Measurements from ENCODE around the gene XYLT1.

The XYLT1 gene

DNA sequence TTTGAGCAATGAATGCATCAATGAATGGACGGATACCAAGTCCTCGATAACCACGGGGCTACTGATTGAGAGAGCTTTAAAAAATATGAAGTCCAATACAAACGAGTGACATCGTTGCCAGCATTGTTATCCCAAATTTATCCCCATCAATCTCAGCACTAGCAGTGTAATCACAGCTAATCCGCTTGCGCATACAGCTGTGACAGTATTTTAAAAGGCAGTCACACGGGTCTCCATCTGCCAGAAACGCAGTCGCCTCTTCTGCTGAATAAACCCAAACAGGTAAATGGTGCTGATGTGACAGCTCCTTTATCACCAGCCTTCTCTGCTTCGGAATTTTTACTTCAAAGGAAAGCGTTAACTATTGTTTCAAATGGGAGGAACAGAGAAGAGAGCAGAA is 311.1 kb downstream of the XYLT1 start:
- no peak overlapping the region for H3K9ac ChIP-seq (ENCODE audit: low read depth, low read length)
- H3K36me3 ChIP-seq (ENCODE audit: insufficient read depth, low read length) = no peaks in the 10 kb centered on the region; the same call in 1 of the 2 replicates
- H3K9me3 ChIP-seq (ENCODE audit: control insufficient read depth, insufficient read depth, low read length) = no peaks in the 10 kb centered on the region
- H3K4me1 ChIP-seq (ENCODE audit: insufficient read depth, low read length) = peaks cover 9% of the 10 kb centered on the region; the same call in 1 of the 2 replicates

DNA sequence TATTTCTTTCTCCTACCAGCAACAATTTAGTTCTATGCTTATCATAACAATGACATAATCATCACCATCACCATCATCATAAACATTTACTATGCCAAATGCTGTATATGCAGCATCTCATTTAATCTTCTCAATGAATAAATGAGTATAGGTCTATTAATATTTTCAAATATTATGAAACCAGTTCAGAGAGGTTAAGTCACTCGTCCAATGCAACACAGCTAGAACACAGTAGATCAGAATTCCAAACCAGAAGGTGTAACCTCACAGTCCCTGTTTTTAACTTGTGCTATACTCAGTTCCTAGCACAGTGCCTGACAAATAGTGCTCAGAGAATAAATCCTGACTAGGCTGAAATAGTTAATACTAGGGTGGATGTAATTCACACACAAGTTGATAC is 314.8 kb downstream of the XYLT1 start:
- Histone ChIP-seq H3K9ac (ENCODE audit: low read depth, low read length) (no peak overlapping the region), H3K4me1 (ENCODE audit: insufficient read depth, low read length) (peaks cover 9% of the 10 kb centered on the region; the same call in 1 of the 2 replicates), H3K36me3 (ENCODE audit: insufficient read depth, low read length) (no peaks in the 10 kb centered on the region; the same call in 1 of the 2 replicates), H3K9me3 (ENCODE audit: control insufficient read depth, insufficient read depth, low read length) (no peaks in the 10 kb centered on the region)

DNA sequence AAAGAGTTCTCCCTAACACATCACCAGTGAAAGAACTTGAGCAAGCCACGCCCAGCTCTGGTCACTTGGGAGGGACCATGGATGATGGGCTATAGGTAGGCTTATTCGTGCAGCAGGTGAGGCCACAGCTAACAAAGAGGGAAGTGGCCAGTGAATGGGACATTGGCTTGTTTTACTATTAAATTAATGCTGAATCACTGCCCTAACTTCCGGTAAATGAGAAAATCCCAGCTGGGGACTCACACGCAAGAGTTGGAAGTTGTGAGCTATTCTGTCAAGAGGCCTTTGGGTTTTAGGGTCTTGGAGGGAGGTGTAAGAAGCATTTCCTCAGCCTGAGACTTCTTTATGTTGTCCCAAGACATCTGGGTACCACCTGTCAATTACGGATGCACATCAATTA is 315.3 kb downstream of the XYLT1 start:
- Histone ChIP-seq H3K4me1 (ENCODE audit: insufficient read depth, low read length) (peaks cover 6% of the 10 kb centered on the region; the same call in 1 of the 2 replicates), H3K9me3 (ENCODE audit: control insufficient read depth, insufficient read depth, low read length) (no peaks in the 10 kb centered on the region), H3K9ac (ENCODE audit: low read depth, low read length) (no peak overlapping the region), H3K36me3 (ENCODE audit: insufficient read depth, low read length) (no peaks in the 10 kb centered on the region; the same call in 1 of the 2 replicates)

DNA sequence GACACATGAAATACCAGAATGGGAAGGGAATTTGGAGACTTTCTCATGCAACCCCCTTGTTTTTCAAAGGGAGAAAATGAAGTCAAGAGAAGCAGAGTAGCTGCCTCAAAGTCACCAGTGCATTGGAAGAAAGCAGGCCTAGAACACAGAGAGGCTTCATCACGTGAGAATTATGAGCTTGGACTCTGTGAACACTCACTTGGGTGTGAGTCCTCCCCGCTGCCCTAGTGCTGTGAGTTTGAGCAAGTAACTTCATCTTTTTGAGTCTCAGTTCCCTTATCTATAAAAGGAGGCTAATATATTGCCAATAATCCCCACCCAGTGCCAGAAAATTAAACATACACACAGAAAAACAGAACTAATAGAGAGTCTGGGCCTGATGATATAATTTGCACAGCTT is 315.8 kb downstream of the XYLT1 start:
- H3K4me1 ChIP-seq (ENCODE audit: insufficient read depth, low read length) = peaks cover 1% of the 10 kb centered on the region; the same call in 1 of the 2 replicates
- no peak overlapping the region for H3K9ac ChIP-seq (ENCODE audit: low read depth, low read length)
- no peaks in the 10 kb centered on the region for H3K9me3 ChIP-seq (ENCODE audit: control insufficient read depth, insufficient read depth, low read length)
- H3K36me3 ChIP-seq (ENCODE audit: insufficient read depth, low read length) = no peaks in the 10 kb centered on the region; the same call in 1 of the 2 replicates

DNA sequence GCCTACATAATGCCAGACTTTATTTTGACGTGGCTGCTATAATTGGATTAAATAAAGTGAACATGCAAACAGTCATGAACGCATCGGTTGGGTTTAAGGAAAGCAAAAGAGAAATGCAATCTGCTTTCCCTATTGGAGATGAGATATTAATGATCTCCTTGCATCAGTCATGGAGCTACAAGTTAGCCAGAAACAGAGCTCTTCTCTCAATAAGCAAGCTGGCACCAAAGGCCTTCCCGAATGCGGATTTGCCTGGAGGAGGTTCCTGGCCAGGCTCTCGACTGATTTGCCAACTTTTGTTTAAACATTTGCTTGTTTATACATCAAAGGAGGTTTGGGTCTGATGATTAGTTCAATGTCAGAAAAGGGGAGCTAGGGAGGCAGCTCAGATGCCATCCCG is 318.4 kb downstream of the XYLT1 start:
- H3K9me3 ChIP-seq (ENCODE audit: control insufficient read depth, insufficient read depth, low read length) = no peaks in the 10 kb centered on the region
- H3K4me1 ChIP-seq (ENCODE audit: insufficient read depth, low read length) = no peaks in the 10 kb centered on the region
- no peak overlapping the region for H3K9ac ChIP-seq (ENCODE audit: low read depth, low read length)
- H3K36me3 ChIP-seq (ENCODE audit: insufficient read depth, low read length) = no peaks in the 10 kb centered on the region

DNA sequence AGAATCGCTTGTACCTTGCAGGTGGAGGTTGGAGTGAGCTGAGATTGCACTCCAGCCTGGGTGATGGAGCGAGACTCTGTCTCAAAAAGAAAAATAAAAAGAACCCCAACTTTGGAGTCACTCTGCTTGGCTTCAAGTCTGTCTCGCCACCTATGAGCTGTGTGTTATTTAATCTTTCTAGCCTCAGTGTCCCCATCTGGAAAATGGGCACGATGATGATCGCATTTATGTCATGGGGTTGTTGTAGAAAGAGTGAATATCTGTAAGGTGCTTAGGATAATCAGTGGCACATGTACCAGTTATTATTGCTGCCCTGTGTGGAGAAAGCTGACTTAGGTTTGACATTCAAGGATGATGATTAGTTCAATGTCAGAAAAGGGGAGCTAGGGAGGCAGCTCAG is 319.4 kb downstream of the XYLT1 start:
- H3K36me3 ChIP-seq (ENCODE audit: insufficient read depth, low read length) = no peaks in the 10 kb centered on the region
- H3K9me3 ChIP-seq (ENCODE audit: control insufficient read depth, insufficient read depth, low read length) = no peaks in the 10 kb centered on the region
- H3K4me1 ChIP-seq (ENCODE audit: insufficient read depth, low read length) = no peaks in the 10 kb centered on the region
- no peak overlapping the region for H3K9ac ChIP-seq (ENCODE audit: low read depth, low read length)

DNA sequence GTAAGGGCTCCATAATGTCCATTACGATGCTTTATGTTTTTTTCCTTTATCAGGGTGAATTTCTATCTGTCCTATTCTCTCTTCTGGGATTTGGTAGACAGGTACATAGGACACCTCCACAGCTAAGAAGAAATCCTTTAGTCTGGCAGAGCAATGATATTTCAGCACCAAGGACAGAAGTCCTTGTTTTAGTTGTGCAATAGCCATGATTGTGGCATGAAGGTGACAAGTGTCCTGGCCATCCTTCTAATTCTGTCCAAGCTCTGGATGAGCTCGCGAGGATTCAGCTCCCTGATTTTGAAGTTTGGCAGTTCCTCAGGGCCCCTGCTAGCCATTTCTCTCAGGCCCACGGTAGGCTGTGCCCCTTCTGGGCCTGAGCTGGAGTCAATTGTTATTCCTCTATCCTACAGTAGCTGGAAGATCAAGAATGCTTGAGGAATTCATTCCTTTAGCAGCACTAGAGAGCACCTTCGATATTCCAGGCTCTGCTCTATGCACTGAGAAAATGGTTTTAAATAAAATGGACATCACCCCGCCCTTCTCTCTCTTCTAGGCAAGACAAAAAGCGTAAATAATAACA is 320.8 kb downstream of the XYLT1 start:
- H3K36me3 ChIP-seq (ENCODE audit: insufficient read depth, low read length) = no peaks in the 10 kb centered on the region
- H3K4me1 ChIP-seq (ENCODE audit: insufficient read depth, low read length) = no peaks in the 10 kb centered on the region
- H3K9me3 ChIP-seq (ENCODE audit: control insufficient read depth, insufficient read depth, low read length) = no peaks in the 10 kb centered on the region
- H3K9ac ChIP-seq (ENCODE audit: low read depth, low read length) = no peak overlapping the region

DNA sequence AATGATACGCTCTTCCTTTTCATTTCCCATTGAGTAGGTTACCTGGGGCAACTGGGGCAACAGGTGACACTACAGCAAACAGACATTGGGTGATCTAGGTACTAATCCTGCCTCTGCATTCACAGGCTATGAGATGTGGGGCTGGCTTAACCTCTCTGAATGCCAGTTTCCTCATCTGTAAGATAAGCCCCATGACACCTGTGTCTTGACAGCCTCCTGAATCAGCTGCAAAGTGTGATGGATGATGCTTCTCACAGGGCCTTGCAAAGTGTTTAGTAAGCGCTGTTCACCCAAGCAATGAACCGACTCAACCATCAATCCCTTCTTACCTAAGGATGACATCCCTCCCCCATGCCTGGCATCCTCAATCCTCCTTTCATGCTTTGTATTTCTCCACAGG is 322.8 kb downstream of the XYLT1 start:
- Histone ChIP-seq H3K9ac (ENCODE audit: low read depth, low read length) (no peak overlapping the region), H3K9me3 (ENCODE audit: control insufficient read depth, insufficient read depth, low read length) (no peaks in the 10 kb centered on the region), H3K36me3 (ENCODE audit: insufficient read depth, low read length) (no peaks in the 10 kb centered on the region), H3K4me1 (ENCODE audit: insufficient read depth, low read length) (no peaks in the 10 kb centered on the region)

DNA sequence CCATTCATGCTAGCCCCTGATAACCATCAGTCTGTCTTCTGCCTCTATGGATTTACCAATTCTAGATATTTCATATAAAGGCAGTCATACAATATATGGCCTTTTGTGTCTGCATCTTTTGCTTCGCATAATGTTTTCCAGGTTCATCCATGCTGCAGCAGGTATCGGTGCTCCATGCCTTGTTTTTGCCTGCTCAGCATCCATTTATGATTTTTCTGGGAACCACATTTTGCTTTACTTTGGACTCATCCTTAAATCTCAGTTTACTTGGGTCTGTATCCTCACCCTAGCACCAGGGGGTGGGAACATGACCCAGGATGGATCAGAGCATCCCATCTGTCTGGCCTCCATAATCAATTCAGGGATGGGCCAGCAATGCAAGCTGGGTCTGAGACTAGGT is 325.7 kb downstream of the XYLT1 start:
- Histone ChIP-seq H3K36me3 (ENCODE audit: insufficient read depth, low read length) (no peaks in the 10 kb centered on the region), H3K4me1 (ENCODE audit: insufficient read depth, low read length) (no peaks in the 10 kb centered on the region), H3K9ac (ENCODE audit: low read depth, low read length) (no peak overlapping the region), H3K9me3 (ENCODE audit: control insufficient read depth, insufficient read depth, low read length) (no peaks in the 10 kb centered on the region)

DNA sequence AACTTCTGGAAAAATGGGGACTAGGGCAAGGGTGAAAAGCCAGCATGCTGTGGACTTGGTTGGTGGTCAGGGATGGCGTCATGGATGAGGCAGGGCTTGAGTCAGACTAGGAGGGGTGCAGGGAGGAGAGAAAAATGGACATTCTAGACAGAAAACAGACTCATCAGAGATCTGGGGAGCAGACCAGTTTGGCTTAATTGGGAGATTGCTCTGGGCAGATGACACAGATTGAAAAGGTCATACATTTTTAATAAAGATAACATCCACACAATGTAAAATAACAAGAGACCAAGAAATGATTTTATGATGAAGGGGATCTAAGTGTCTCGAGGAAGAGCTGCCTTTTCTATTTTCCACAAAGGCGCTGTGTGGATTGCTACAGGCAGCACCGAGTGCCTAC is 326.3 kb downstream of the XYLT1 start:
- H3K36me3 ChIP-seq (ENCODE audit: insufficient read depth, low read length) = no peaks in the 10 kb centered on the region
- no peak overlapping the region for H3K9ac ChIP-seq (ENCODE audit: low read depth, low read length)
- H3K4me1 ChIP-seq (ENCODE audit: insufficient read depth, low read length) = no peaks in the 10 kb centered on the region
- no peaks in the 10 kb centered on the region for H3K9me3 ChIP-seq (ENCODE audit: control insufficient read depth, insufficient read depth, low read length)

DNA sequence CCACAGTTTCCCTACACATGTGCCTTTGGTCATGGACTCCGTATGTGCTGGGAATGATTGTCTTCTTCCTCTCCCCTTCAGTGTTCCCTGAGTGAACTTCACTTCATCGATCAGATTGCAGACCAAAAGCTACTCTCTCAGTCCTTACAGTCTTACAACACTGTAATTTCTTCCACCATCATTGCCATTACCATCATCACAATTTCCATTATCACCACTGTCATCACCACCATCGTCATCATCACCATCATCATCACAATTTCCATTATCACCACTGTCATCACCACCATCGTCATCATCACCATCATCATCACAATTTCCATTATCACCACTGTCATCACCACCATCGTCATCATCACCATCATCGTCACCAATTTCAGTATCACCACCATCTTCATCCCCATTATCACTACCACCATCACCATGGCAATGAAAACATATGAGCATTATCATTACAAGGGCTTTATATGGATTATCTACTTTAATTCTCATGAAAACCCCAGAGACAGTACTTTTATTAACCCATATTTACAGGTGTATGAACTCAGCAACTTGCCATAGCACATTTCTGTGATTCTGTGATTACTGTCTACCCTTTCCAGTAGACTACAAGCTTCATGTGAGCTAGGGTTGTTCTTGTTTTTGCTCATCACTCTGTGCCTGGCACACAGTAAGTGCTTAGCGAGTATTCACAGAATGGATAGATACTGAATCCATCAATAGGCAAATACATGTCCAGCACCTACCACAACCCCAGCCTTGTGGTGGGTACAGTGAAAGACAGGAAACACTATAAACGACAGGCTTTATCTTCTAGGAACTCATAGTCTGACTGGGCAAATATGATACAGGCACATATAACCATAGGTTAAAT is 327.0 kb downstream of the XYLT1 start:
- no peak overlapping the region for H3K9ac ChIP-seq (ENCODE audit: low read depth, low read length)
- no peaks in the 10 kb centered on the region for H3K9me3 ChIP-seq (ENCODE audit: control insufficient read depth, insufficient read depth, low read length)
- no peaks in the 10 kb centered on the region for H3K4me1 ChIP-seq (ENCODE audit: insufficient read depth, low read length)
- no peaks in the 10 kb centered on the region for H3K36me3 ChIP-seq (ENCODE audit: insufficient read depth, low read length)

DNA sequence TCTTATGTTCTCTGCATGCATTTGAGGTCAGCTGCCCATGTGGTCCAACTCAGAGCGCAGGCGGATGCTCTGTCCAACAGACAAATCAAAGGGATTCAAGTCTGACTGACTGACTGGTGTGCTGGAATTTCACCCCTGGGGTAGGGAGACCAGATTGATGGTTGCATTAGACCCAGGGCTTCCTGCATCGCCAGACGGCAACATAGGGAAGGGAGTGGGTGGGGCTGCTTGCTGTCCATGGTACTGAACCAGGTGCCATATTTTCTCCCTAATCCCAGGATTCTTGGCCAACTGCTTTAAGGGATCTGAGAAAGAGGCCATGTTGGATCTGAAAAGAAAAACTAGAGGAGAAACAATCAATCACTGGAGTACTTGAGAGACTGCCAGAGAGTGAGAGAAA is 332.0 kb downstream of the XYLT1 start:
- Histone ChIP-seq H3K4me1 (ENCODE audit: insufficient read depth, low read length) (no peaks in the 10 kb centered on the region), H3K9ac (ENCODE audit: low read depth, low read length) (no peak overlapping the region), H3K9me3 (ENCODE audit: control insufficient read depth, insufficient read depth, low read length) (no peaks in the 10 kb centered on the region), H3K36me3 (ENCODE audit: insufficient read depth, low read length) (no peaks in the 10 kb centered on the region)

DNA sequence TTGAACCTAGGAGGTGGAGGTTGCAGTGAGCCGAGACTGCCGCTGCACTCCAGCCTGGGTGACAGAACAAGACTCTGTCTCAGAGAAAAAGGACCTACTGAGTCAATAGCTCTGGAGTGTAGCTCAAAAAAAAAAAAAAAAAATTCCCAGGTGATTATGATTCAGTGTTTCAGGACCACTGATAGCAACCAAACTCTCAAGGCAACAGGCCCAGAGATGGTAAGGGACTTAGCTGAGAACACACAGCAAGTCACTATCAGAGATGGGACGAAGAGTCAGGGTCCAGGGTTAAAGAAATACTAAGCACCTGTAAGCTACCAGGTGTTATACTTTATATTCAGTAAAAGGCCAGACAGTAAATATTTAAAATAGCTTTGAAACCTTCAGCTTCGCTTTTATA is 335.3 kb downstream of the XYLT1 start:
- Histone ChIP-seq H3K36me3 (ENCODE audit: insufficient read depth, low read length) (no peaks in the 10 kb centered on the region; the same call in 1 of the 2 replicates), H3K4me1 (ENCODE audit: insufficient read depth, low read length) (peaks cover 7% of the 10 kb centered on the region; the same call in 1 of the 2 replicates), H3K9me3 (ENCODE audit: control insufficient read depth, insufficient read depth, low read length) (no peaks in the 10 kb centered on the region), H3K9ac (ENCODE audit: low read depth, low read length) (no peak overlapping the region)

DNA sequence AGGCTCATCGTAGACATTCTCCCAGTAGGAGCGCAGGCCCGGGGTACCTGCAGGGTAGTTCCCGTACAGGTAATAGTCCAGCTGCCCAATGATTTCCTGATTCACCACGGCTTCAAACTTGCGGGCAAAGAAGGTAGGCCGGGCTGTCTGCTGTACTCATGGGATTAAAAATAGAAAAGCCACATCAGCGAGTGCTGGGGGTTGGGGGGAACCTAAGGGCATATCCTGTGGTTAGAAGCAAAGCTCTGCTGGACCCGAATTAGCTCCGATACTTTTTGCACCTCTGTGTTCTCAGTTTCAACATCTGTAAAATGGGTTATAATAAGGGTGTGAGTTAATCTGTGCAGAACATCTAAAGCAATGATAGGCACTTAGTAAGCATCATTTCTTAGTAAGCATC is 336.2 kb downstream of the XYLT1 start:
- no peaks in the 10 kb centered on the region for H3K9me3 ChIP-seq (ENCODE audit: control insufficient read depth, insufficient read depth, low read length)
- no peak overlapping the region for H3K9ac ChIP-seq (ENCODE audit: low read depth, low read length)
- H3K4me1 ChIP-seq (ENCODE audit: insufficient read depth, low read length) = peaks cover 7% of the 10 kb centered on the region; the same call in 1 of the 2 replicates
- H3K36me3 ChIP-seq (ENCODE audit: insufficient read depth, low read length) = no peaks in the 10 kb centered on the region; the same call in 1 of the 2 replicates

DNA sequence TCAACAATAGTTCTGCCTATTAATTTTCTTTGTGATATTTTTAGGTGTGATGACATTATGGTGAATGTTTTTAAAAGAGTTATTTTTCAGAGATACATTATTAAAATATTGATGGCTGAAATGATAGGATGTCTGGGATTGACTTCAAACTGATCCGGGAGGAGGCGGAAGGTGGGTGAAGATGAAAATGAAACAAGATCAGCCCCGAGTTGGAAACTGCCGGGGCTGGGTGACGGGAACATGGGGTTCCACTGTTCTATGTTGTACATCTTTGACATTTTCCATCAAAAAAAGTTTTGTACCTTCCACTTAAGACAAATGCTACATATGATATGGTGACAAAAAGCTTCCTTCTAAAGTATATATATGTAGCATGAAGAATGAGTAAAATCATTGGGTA is 336.9 kb downstream of the XYLT1 start:
- no peak overlapping the region for H3K9ac ChIP-seq (ENCODE audit: low read depth, low read length)
- no peaks in the 10 kb centered on the region for H3K9me3 ChIP-seq (ENCODE audit: control insufficient read depth, insufficient read depth, low read length)
- no peaks in the 10 kb centered on the region; the same call in 1 of the 2 replicates for H3K36me3 ChIP-seq (ENCODE audit: insufficient read depth, low read length)
- peaks cover 7% of the 10 kb centered on the region; the same call in 1 of the 2 replicates for H3K4me1 ChIP-seq (ENCODE audit: insufficient read depth, low read length)
